NCI-H2171 treated with DMSO at 0.1 percent for 48 hours (cell line): Measurements from ENCODE around the gene MVD.

Experiments used
- DNase-seq: peaks from one replicate; lab custom pipeline; 2025; lab: John Stamatoyannopoulos, UW

Gene MVD

GRCh38 chr16:88640039-88640495 lies 22.8 kb downstream of the MVD start:
- DNase-seq = no peak

DNA sequence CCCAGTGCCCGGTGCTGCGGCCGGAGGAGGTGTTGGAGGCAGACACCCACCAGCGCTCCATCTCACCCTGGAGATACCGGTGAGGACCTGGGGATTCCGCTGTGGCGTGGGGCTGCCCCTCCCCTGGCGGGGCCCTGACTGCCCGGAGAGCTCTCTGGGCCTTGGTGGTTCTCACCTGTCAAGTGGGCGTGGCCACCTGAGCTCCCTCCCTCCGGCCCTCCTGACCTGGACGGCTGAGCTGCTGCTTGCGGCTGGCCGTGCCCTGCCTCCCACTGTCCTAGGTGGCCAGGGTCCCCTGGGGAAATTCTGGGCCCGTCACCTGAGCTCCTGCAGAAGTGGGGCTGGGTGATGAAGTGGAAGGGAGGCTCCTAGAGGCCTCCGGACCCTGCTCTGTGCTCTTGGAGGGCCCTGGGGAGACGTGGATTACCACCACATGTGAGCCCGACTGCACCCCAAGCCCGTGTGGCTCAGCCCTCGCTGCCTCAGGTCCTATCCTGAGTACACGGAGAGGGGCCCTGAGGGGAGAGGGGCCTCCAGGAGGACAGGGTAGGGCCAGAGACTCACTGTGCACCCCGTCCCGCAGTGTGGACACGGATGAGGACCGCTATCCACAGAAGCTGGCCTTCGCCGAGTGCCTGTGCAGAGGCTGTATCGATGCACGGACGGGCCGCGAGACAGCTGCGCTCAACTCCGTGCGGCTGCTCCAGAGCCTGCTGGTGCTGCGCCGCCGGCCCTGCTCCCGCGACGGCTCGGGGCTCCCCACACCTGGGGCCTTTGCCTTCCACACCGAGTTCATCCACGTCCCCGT lies 23.5 kb downstream of the MVD start:
- no peak for DNase-seq

DNA sequence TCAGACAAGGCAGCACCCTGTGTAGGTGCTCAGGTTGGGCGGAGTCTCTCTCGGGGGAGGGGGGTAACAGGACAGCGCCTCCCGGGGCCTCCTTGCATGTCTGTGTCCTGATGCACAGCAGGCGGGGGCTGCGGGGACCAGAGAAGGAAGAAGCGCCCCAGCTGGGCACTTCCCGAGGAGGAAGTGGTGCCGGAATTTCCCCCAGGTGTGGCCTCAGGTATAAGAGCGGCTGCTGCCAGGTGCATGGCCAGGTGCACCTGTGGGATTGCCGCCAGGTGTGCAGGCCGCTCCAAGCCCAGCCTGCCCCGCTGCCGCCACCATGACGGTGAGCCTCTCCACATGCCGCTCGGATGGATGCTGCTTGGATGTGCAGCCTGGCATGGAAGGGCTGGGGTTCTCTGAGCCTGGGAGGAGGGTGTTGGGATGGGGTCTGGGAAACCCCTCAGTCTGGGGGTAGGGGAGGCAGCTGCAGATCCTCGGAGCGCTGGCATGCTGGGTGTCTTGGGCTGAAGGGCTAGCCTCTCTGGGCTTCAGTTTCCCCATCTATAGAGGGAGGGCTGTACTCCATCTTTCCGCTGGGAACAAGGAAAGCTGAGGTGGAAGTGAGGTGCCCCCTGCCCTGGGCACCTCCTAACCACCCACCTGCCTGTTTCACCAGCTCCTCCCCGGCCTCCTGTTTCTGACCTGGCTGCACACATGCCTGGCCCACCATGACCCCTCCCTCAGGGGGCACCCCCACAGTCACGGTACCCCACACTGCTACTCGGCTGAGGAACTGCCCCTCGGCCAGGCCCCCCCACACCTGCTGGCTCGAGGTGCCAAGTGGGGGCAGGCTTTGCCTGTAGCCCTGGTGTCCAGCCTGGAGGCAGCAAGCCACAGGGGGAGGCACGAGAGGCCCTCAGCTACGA lies 24.3 kb downstream of the MVD start, which contains the start of gene IL17C:
Gene IL17C, plus strand, starts transcription at position 250 of the 908 bp plus-strand sequence. Its CDS starts 70 bp downstream, at position 320.
- peak; percentile 73 for DNase-seq

DNA sequence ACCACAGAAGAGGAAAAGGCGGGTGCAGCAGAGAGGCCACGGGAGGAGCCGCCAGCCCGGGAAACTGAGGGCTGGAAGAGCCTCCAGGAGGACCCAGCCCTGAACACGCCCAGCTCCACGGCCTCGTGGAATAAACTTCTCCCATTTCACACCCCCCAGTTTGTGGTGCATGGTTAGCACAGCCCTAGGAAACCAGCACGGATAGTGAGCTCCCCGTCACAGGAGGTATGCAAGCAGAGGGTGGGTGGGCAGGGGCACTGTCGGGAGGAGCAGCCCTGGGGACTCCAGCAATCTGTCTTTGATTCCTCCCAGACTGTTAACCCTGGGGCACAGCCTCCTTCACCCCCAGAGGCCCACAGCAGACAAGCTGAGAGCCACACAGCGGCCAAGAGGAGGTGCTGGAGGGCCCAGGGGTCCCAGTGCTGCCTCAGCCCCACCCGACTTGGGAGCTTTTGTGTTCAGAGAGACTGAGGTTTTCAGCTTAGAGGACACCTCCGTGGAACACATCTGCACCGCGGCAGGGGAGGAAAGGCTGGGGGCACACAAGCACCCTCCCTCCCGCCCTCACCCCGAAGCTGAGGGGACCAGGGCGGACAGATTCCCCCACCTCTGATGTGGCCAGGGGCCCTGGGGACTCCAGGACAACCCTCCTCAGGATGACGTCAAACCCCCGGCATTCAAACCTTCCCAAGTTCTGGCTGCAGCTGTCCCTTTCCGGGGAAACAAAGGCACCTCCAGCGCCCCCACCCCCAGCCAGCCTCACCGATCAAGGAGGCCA lies 26.2 kb downstream of the MVD start:
- no peak for DNase-seq

- DNase-seq = no peak
Measured at GRCh38 chr16:88635671-88636319, 27.1 kb downstream of the MVD start.

- no peak for DNase-seq
Measured at GRCh38 chr16:88634994-88635670, 27.8 kb downstream of the MVD start.

DNA sequence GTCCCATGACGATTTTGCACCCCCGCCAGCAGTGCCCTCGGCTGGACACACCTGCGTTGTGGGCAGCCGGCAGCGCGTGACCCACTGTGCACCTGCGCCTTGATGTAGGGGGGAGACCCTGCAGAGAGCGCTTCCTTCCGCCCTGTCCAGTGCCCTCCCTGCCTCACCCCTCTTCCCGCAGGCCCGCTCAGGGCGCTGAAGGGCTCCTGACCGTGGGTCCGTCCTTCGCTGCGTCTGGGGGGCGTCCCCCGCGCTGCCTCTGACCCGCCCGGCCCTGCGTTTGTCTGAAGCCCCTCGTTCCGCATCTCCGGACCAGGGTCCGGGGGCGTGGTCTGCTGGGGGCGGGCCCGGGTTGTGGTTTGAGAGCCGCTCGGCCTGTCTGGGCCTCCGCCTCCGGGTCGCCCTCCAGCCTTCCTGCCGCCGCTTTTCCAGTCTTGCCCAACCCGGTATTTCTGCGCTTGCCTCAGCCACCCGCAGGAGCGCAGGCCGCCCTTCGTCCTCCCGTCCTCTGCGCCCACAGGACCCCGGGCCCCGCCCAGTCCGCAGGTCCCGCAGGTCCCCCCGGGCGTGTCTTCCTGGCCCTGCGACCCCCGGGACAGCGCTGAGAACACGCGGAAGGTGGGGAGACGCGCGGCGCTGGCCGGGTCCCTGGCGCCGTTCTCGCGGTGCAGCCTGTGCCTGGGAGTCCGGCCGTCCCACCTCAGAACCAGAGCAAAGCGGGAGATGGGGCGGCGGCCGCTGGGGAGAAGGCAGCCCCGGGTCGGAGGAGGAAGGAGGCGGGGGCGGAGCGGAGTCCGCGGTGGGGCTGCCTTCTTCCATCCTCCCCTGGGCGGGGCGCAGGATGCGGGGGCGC lies 28.5 kb downstream of the MVD start:
- DNase-seq = no peak

DNA sequence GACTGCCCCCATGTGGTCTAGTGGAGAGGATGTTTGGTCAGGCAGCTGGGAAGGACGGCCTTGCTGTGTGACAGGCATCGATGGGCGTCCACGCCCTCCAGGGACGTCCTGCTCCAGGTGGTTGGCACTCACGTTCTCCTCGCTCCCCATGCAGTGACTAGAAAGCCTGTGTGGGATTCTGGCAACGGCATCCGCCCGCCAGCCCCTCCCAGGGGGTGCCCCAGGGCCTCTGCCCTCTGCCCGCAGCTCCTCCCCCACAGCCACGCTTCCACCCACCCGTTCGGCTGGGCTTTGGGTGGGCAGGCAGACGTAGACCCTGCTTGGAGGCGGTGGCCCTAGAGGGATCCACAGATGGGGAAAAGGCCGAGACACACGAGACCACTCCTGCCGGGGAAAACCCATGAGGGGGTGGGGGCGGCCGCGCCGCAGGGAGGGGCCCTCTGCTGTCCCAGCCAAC lies 29.2 kb downstream of the MVD start:
- DNase-seq = no peak

- DNase-seq = no peak
Measured at GRCh38 chr16:88632587-88632930, 30.3 kb downstream of the MVD start.

- DNase-seq = no peak
Measured at GRCh38 chr16:88631920-88632586, 30.8 kb downstream of the MVD start.

DNA sequence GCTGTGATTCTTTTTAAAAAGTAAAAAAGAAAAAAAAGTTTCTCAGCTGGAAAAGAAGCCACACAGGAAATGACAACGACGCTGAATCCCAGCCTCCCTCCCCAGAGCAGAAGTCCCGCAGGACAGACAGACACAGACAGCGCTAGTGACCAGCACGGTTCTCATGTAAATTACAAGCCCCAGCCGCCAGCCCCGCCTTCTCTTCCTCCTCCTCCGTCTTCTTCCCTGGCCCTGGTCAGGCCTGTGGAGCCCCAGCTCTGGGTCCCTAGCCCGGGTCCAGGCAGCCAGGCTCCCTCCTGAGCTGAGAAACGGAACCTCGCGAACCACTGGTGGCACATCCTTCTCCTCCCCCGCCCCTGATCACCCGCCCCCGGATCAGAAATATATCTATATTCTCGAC lies 31.5 kb downstream of the MVD start:
- DNase-seq = no peak

DNA sequence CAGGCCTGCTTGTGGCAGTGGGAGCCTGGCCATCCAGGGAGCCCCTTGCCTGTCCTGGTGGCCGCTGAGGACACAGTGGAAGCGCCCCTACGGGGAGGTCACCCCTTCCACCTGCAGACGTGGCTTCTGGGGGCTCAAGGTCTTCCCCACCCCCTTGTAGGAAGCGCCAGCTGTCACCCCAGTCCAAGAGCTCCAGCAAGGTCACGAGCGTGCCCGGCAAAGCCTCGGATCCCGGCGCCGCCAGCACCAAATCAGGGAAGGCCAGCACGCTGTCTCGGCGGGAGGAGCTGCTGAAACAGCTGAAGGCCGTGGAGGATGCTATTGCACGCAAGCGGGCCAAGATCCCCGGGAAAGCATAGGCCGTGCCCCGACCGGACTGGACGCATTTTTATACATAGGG lies 31.9 kb downstream of the MVD start:
- no peak for DNase-seq

DNA sequence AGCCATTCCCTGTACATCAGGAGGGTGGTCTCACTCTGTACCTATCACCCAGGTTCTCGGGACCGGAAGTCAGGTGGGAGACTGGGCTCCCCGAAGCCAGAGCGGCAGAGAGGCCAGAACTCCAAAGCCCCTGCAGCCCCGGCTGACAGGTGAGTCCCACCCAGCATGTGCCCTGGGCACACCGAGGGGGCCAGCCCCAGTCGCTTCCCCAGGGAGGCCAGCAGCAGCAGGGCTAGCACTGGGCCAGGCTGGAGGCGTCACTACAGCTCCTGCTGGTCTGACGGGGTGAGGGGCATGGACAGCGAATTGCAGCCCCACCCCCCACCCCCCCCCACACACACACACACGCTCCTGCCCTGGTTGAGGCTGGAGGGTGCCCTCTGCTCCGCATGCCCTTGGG lies 32.5 kb downstream of the MVD start:
- DNase-seq = no peak

GRCh38 chr16:88629835-88630234 lies 33.1 kb downstream of the MVD start:
- DNase-seq = no peak

DNA sequence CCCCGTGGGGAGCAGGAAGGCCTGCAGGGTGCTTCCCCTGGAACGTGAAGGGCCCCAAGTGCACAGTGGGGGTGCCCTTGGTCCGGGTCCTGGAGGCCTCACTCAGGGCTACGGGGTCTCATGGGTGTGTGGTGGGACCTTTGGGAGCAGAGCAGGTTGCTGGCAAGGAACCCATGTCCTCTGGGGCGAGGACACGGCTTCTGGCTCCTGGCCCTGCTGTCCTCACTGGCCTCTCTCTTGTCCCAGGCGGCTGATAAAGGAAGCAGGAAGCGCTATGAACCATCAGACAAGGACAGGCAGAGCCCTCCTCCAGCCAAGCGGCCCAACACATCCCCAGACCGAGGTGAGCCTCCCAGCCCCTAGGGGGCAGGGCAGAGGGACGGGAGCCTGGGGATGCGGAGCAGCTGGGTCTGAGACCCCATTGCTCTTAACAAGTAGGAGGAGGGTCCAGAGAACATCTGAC lies 34.3 kb downstream of the MVD start:
- no peak for DNase-seq

- DNase-seq = no peak
Measured at GRCh38 chr16:88627531-88628411, 35.1 kb downstream of the MVD start.

DNA sequence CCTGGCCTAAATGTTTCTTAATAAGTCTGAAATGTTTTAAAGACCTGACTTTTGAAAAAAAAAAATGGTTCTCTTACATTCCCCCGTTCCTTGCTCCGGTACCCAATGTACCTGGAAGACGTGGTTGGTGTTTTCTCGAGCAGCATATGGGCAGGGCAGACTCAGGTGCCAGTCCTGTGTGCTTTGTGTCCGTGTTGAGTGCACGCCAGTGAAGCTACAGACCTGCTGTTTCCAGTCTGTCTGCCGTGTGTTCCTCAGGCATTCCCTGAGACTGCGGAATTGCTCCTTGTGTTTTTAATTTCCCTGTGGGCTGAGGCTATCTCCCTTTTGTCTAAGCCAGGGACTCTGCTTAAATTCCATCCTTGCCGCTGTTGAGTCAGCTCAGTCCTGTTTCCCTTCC lies 36.2 kb downstream of the MVD start:
- no peak for DNase-seq

GRCh38 chr16:88624977-88625576 lies 37.8 kb downstream of the MVD start:
- no peak for DNase-seq
